ENCODE measurements around the gene MLH3. TPM values are rescaled to one million over a fixed set of nuclear protein-coding genes. Genes with fewer than 3 reads are reported as not detected.

The MLH3 gene
- total RNA-seq, 4 donors from 2014 or later = 16.4 to 83.4 (median 50.1) TPM

DNA sequence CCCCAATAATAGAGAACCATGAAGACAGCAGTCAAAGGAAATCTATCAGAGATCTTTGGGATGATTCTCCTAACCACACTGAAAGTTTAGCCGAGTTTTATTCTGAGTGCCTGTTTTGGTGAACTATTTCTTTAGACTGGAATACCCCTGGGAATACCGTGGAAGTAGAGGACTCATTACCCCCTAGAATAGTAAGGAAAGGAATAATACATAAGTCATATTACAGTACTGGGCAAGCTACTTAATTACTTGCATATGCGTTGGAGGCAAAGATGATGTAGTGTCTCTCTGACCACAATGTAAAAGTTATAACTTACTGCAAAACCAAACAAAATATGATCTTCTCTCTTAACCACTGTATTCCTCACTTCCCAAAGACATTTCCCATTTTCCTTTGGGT is 43.6 kb upstream of the MLH3 start:
- Histone ChIP-seq H3K27ac (no peak overlapping the region), H3K4me1 (no peaks in the 10 kb centered on the region), H3K9me3 (no peaks in the 10 kb centered on the region), H3K36me3 (no peaks in the 10 kb centered on the region), H3K27me3 (no peaks in the 10 kb centered on the region), H3K4me3 (no peak overlapping the region)
- no peak for DNase-seq
- TF ChIP-seq, protein P1, sequence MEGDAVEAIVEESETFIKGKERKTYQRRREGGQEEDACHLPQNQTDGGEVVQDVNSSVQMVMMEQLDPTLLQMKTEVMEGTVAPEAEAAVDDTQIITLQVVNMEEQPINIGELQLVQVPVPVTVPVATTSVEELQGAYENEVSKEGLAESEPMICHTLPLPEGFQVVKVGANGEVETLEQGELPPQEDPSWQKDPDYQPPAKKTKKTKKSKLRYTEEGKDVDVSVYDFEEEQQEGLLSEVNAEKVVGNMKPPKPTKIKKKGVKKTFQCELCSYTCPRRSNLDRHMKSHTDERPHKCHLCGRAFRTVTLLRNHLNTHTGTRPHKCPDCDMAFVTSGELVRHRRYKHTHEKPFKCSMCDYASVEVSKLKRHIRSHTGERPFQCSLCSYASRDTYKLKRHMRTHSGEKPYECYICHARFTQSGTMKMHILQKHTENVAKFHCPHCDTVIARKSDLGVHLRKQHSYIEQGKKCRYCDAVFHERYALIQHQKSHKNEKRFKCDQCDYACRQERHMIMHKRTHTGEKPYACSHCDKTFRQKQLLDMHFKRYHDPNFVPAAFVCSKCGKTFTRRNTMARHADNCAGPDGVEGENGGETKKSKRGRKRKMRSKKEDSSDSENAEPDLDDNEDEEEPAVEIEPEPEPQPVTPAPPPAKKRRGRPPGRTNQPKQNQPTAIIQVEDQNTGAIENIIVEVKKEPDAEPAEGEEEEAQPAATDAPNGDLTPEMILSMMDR (IDR thresholded peaks at IDR 0.05) = no peak
- TF ChIP-seq POLR2A (IDR thresholded peaks at IDR 0.05) = no peak
- intact Hi-C loops (cut with DNase I; ENCODE audit: low total_unique reads) = no loop called here

DNA sequence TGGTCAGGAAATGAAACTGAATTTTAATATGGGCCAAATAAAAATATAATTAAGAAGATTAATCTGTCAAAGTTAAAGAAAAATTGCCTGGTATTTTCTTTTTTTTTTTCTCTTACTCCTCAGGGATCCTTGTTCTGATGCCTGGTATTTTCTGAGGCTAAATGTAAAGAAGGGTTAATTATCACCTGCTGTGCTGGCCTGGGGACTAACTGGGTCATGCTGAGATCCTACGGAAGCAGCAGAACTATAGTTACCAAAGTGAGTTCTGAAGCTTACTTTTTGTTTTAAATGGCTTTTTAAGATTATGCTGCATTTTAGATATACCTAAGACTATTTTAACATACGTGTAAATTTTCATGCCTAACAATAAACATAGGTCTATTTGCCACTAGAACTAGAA is 41.4 kb upstream of the MLH3 start:
- no peak for DNase-seq
- Histone ChIP-seq H3K27ac (no peak overlapping the region), H3K27me3 (no peaks in the 10 kb centered on the region), H3K36me3 (no peaks in the 10 kb centered on the region), H3K4me1 (no peaks in the 10 kb centered on the region), H3K4me3 (no peak overlapping the region), H3K9me3 (no peaks in the 10 kb centered on the region)
- no peak for TF ChIP-seq POLR2A (IDR thresholded peaks at IDR 0.05)
- TF ChIP-seq, protein P1 (IDR thresholded peaks at IDR 0.05) = no peak
- intact Hi-C loops (cut with DNase I; ENCODE audit: low total_unique reads) = no loop called here

DNA sequence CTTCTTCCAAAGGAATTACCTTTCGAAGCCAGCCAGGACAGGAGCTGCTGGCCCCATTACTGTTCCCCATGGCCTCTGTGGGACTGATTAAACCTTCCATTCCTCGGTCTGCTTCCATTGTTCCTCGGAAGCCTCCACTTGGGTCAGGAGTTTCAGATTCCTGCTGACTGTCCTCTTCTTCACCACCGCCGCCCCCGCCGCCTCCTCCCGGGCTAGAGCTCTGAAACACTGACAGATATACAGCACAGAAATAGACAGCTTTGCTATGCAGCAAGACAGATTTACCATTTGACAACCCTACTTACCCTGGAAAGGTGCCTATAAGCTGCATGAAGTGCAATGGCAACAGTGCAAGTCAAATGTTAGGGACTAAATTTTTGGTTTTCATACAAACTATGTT is 40.0 kb upstream of the MLH3 start:
- DNase-seq = no peak
- H3K27ac ChIP-seq = no peak overlapping the region
- H3K4me1 ChIP-seq = no peaks in the 10 kb centered on the region
- H3K4me3 ChIP-seq = no peak overlapping the region
- no peaks in the 10 kb centered on the region for H3K9me3 ChIP-seq
- TF ChIP-seq, protein P1 (IDR thresholded peaks at IDR 0.05) = no peak
- TF ChIP-seq POLR2A (IDR thresholded peaks at IDR 0.05) = no peak
- intact Hi-C loops (cut with DNase I; ENCODE audit: low total_unique reads) = no loop called here
- no peaks in the 10 kb centered on the region for H3K27me3 ChIP-seq
- H3K36me3 ChIP-seq = no peaks in the 10 kb centered on the region

DNA sequence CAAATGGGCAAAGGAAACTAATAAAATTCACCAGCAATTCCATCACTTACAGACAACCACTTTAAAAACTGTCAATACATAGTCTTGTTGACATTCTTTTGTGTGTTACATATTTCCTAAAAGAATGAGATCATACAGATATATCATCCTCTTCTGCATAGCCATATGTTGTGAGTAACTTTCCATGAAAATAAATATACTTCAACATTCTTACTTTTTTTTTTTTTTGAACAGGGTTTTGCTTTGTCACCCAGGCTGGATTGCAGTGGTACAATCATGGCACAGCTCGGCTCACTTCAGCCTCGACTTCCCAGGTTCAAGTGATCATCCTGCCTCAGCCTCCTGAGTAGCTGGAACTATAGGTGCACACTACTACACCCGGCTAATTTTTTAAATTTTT is 39.1 kb upstream of the MLH3 start:
- no peak for DNase-seq
- H3K9me3 ChIP-seq = no peaks in the 10 kb centered on the region
- no peaks in the 10 kb centered on the region for H3K36me3 ChIP-seq
- H3K27ac ChIP-seq = no peak overlapping the region
- no peaks in the 10 kb centered on the region for H3K4me1 ChIP-seq
- H3K4me3 ChIP-seq = no peak overlapping the region
- intact Hi-C loops (cut with DNase I; ENCODE audit: low total_unique reads) = no loop called here
- no peaks in the 10 kb centered on the region for H3K27me3 ChIP-seq
- TF ChIP-seq, protein P1 (IDR thresholded peaks at IDR 0.05) = no peak
- TF ChIP-seq POLR2A (IDR thresholded peaks at IDR 0.05) = no peak

DNA sequence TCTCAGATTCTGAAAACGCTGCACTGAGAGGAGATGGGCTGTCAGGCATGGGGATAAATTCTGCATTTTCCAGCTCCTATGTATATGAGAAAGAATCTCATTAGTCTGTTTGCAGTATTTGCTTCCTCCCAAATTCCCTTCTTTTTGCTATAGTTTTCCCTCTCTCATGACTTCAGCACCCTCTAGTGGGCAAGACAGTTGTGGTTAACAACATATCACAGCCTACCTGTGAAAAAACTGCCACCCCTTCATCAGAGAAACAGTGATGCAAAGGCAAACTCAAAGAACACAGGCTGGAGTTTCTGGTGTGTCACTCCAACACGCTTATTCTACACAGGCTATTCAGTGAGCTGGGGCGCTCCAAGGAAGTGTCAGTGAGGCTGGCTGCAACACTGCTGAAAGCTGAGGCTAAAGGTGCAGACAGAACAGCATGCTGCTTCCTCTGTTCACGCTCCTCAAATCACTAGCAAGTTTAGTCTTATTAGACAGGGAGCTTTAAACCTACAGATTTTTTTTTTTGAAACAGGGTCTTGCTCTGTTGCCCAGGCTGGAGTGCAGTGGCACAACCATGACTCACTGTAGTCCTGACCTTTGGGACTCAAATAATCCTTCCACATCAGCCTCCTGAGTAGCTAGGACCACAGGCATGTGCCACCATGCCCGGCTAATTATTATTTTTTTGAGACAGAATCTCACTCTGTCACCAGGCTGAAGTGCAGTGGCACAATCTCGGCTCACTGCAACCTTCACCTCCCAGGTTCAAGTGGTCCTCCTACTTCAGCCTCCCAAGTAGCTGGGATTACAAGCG is 37.5 kb upstream of the MLH3 start:
- no peaks in the 10 kb centered on the region for H3K9me3 ChIP-seq
- peak in 1 of 2 donors; percentile 54 for DNase-seq
- H3K27ac ChIP-seq = no peak overlapping the region
- no peaks in the 10 kb centered on the region for H3K36me3 ChIP-seq
- TF ChIP-seq, protein P1 (IDR thresholded peaks at IDR 0.05) = peak; percentile 65 to 88 (median 76)
- TF ChIP-seq POLR2A (IDR thresholded peaks at IDR 0.05) = no peak
- H3K27me3 ChIP-seq = no peaks in the 10 kb centered on the region
- no peaks in the 10 kb centered on the region for H3K4me1 ChIP-seq
- no peak overlapping the region for H3K4me3 ChIP-seq
- intact Hi-C loops (cut with DNase I; ENCODE audit: low total_unique reads) = no loop called here
